Upper lobe of left lung (tissue), 6 donors: ENCODE results near the gene TCERG1L. TPM values are rescaled to one million over a fixed set of nuclear protein-coding genes. Genes with fewer than 3 reads are reported as not detected.

Experiments used
- ATAC-seq, 2 donors: fragments of 200-7000 bp; cut with Tn5 transposase; one replicate each; pipeline ENCODE4 v1.9.1; 2022; ENCODE audit warnings: mild to moderate bottlenecking in 2 of 2, moderate library complexity in 2 of 2; ENCODE audit not compliant: low FRiP score in 2 of 2
- DNase-seq, 2 donors: peaks; one replicate each; pipeline ENCODE4 v3.0.0-alpha.2; 2019 to 2020
- H3K27ac ChIP-seq, 4 donors: fragments of 200-600 bp; sonication (generic); one replicate each; pipeline ENCODE4 v1.5.1; 2016 to 2019
- H3K27me3 ChIP-seq, 4 donors: fragments of 200-600 bp; sonication (generic); one replicate each; pipeline ENCODE4 v1.5.1; 2017 to 2019
- H3K36me3 ChIP-seq, 4 donors: fragments of 200-600 bp; sonication (generic); one replicate each; pipeline ENCODE4 v1.5.1; 2016 to 2019
- H3K4me1 ChIP-seq, 4 donors: fragments of 200-600 bp; sonication (generic); one replicate each; pipeline ENCODE4 v1.5.1; 2018 to 2019
- H3K4me3 ChIP-seq, 4 donors: fragments of 200-600 bp; sonication (generic); one replicate each; pipeline ENCODE4 v1.5.1; 2017 to 2019; ENCODE audit warnings: mild to moderate bottlenecking in 2 of 4, moderate library complexity in 1 of 4
- H3K9me3 ChIP-seq, 4 donors: fragments of 200-600 bp; sonication (generic); one replicate each; pipeline ENCODE4 v1.5.1; 2018 to 2019
- CTCF ChIP-seq, 6 experiments: fragments of 450-650 bp in 4 of 6; fragments of 200-600 bp in 2 of 6; sonication (generic) in 2 of 6; IDR thresholded peaks; one replicate each; pipeline ENCODE4 v1.5.1; 2016 to 2019; ENCODE audit warnings: antibody characterized with exemption in 6 of 6
- EP300 ChIP-seq, 4 donors: sonication (generic); formaldehyde crosslinking; IDR thresholded peaks; one replicate each; pipeline ENCODE4 v1.5.1; 2017; ENCODE audit warnings: antibody characterized with exemption in 4 of 4, control low read depth in 2 of 4
- POLR2A ChIP-seq, 4 donors: fragments of 450-650 bp; IDR thresholded peaks; one replicate each; pipeline ENCODE4 v1.5.1; 2016 to 2017; ENCODE audit warnings: antibody characterized with exemption in 4 of 4, mild to moderate bottlenecking in 2 of 4
- POLR2AphosphoS5 ChIP-seq, 2 donors: sonication (generic); formaldehyde crosslinking; IDR thresholded peaks; one replicate each; pipeline ENCODE4 v1.5.1; 2017; ENCODE audit warnings: antibody characterized with exemption in 2 of 2
- WGBS, 2 donors: methylation state at CpG; one replicate each; pipeline ENCODE4 v1.1.5; 2017 to 2018; 5-methylcytosine and 5-hydroxymethylcytosine counted together
- total RNA-seq, 6 donors: library from RNA; depleted of rRNA in 4 of 6; stranded (reverse); fragments of >200 nt in 4 of 6; gene quantifications; one replicate each; pipeline versions ENCODE4 v1.1.0 to v1.2.1, GENCODE V29; 2016 to 2021
- donor health status: DM: no; HTN: no; CAD: no; lungs with moderate emphysema.
- donor health status: DM: no; HTN: yes; CAD: no; lungs with severe emphysema.

Gene TCERG1L
- total RNA-seq, 6 donors from 2014 or later, result 0.10 TPM; not detected in 5

- ATAC-seq, result peak in 1 of 2 donors; percentile 31
- WGBS, 2 donors, result 88 to 95% methylated on average over 4 to 15 of the region's 15 CpGs
Measured at GRCh38 chr10:131230641-131231322, 80.7 kb downstream of the TCERG1L start.

GRCh38 chr10:131230166-131230565 lies 81.4 kb downstream of the TCERG1L start:
- Histone ChIP-seq H3K9me3 (no peaks in the 10 kb centered on the region), H3K4me3 (no peak overlapping the region), H3K4me1 (no peaks in the 10 kb centered on the region), H3K27me3 (no peaks in the 10 kb centered on the region), H3K27ac (no peak overlapping the region), H3K36me3 (no peaks in the 10 kb centered on the region)
- ATAC-seq, result peak in 1 of 2 donors; percentile 21
- WGBS, 2 donors, result 86 to 91% methylated on average over 5 to 17 of the region's 17 CpGs
- peak in 1 of 2 donors; percentile 56 for DNase-seq
- TF ChIP-seq POLR2A (IDR thresholded peaks at IDR 0.05) (no peak), POLR2AphosphoS5 (IDR thresholded peaks at IDR 0.05) (no peak), CTCF (IDR thresholded peaks at IDR 0.05) (no peak), EP300 (IDR thresholded peaks at IDR 0.05) (no peak)

More at GRCh38 chr10:131230641-131231322, 80.7 kb downstream of the TCERG1L start:
- Histone ChIP-seq H3K27me3 (no peaks in the 10 kb centered on the region), H3K9me3 (no peaks in the 10 kb centered on the region), H3K27ac (no peak overlapping the region), H3K4me3 (no peak overlapping the region), H3K36me3 (no peaks in the 10 kb centered on the region), H3K4me1 (no peaks in the 10 kb centered on the region)
- no peak for DNase-seq
- no peak for TF ChIP-seq POLR2AphosphoS5 (IDR thresholded peaks at IDR 0.05)
- no peak for TF ChIP-seq CTCF (IDR thresholded peaks at IDR 0.05)
- TF ChIP-seq POLR2A (IDR thresholded peaks at IDR 0.05), result no peak
- no peak for TF ChIP-seq EP300 (IDR thresholded peaks at IDR 0.05)

GRCh38 chr10:131227163-131227740 lies 84.3 kb downstream of the TCERG1L start:
- no peaks in the 10 kb centered on the region for H3K36me3 ChIP-seq
- ATAC-seq, result no peak
- no peaks in the 10 kb centered on the region for H3K4me1 ChIP-seq
- DNase-seq, result no peak
- H3K4me3 ChIP-seq, result no peak overlapping the region
- H3K27me3 ChIP-seq, result no peaks in the 10 kb centered on the region
- 91 to 94% methylated on average over 12 to 13 of the region's 16 CpGs for WGBS, 2 donors
- H3K27ac ChIP-seq, result no peak overlapping the region
- no peak for TF ChIP-seq POLR2AphosphoS5 (IDR thresholded peaks at IDR 0.05)
- no peak for TF ChIP-seq EP300 (IDR thresholded peaks at IDR 0.05)
- TF ChIP-seq POLR2A (IDR thresholded peaks at IDR 0.05), result no peak
- no peak for TF ChIP-seq CTCF (IDR thresholded peaks at IDR 0.05)
- H3K9me3 ChIP-seq, result no peaks in the 10 kb centered on the region

DNA sequence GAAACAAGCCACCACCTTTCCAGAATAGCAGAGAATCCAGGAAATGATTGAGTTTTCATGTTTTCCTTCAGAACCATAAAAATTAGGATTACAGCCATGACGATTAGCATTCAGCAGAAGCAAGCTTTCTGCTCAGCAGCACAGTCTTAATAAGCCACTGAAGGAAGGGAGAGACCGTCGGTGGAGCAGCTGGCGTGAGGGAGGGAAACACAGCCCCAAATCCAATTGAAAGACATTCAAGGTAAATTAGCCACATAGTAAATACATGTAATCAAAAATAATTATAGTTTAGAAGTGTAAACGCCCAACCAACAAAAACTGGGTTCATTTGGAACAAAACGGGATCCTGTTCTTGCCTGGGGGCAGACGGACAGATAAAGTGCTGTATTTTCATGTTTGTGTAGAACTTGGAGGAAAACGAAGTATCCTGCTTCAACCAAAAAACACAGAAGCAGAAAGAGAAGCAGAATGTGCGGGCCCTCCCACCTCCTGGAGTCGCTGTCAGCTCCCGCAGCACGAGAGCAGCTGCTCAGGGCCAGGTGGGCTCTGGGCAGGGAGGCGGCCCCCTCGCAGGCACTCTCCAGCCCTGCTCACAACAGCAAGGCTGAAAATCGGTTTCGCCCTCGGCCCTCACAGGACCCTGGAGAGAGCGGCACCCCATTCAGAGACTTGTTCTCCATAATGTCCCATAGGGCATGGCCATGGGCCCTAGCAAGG lies 84.9 kb downstream of the TCERG1L start:
- no peak overlapping the region for H3K27ac ChIP-seq
- 74 to 85% methylated on average over 15 to 18 of the region's 18 CpGs for WGBS, 2 donors

More for the DNA sequence above, 84.9 kb downstream of the TCERG1L start:
- TF ChIP-seq CTCF (IDR thresholded peaks at IDR 0.05), result no peak
- TF ChIP-seq POLR2AphosphoS5 (IDR thresholded peaks at IDR 0.05), result no peak
- no peak for TF ChIP-seq EP300 (IDR thresholded peaks at IDR 0.05)
- no peak for TF ChIP-seq POLR2A (IDR thresholded peaks at IDR 0.05)
- Histone ChIP-seq H3K27me3 (no peaks in the 10 kb centered on the region), H3K4me3 (no peak overlapping the region), H3K9me3 (no peaks in the 10 kb centered on the region), H3K4me1 (no peaks in the 10 kb centered on the region), H3K36me3 (no peaks in the 10 kb centered on the region)
- DNase-seq (peak in 1 of 2 donors; percentile 61), ATAC-seq (no peak)
